Thoracic aorta (tissue), 2 donors: Measurements from ENCODE around the gene KIR3DL3. TPM values are rescaled to one million over a fixed set of nuclear protein-coding genes. Genes with fewer than 3 reads are reported as not detected.
"Not testable (repeated sequence)": the region's sequence is repeated elsewhere in the genome, so short reads cannot be mapped to it uniquely, and the experiment has no call there.

ENCODE experiments used
- ATAC-seq: fragments of 150-250 bp; one replicate; pipeline ENCODE4 v1.8.0; 2017; ENCODE audit warnings: low read depth; ENCODE audit not compliant: insufficient number of reproducible peaks, low FRiP score
- DNase-seq: peaks from one replicate; pipeline ENCODE4 v3.0.0-alpha.2; 2020; ENCODE audit warnings: low spot score
- H3K27ac ChIP-seq, 2 donors: fragments of 200-600 bp; sonication (generic); 1 replicate in 1 of 2; 2 replicates in 1 of 2; pipeline ENCODE4 v1.5.1; 2016; ENCODE audit warnings: mild to moderate bottlenecking in 2 of 2, moderate library complexity in 2 of 2
- H3K27me3 ChIP-seq: fragments of 200-600 bp; sonication (generic); replicated peaks from 2 replicates; pipeline ENCODE4 v1.6.0; 2016; ENCODE audit warnings: mild to moderate bottlenecking; ENCODE audit not compliant: insufficient read depth
- H3K36me3 ChIP-seq: fragments of 200-600 bp; sonication (generic); one replicate; pipeline ENCODE4 v1.5.1; 2016
- H3K4me1 ChIP-seq, 2 donors: fragments of 200-600 bp; sonication (generic); 1 replicate in 1 of 2; 2 replicates in 1 of 2; pipeline versions ENCODE4 v1.5.1 to v1.6.0; 2016; ENCODE audit warnings: low read depth in 2 of 2, mild to moderate bottlenecking in 1 of 2; ENCODE audit not compliant: control insufficient read depth in 1 of 2
- H3K4me3 ChIP-seq: fragments of 200-600 bp; sonication (generic); 2 replicates; pipeline ENCODE4 v1.5.1; 2016; ENCODE audit warnings: mild to moderate bottlenecking
- H3K9me3 ChIP-seq: fragments of 200-600 bp; sonication (generic); 2 replicates; pipeline ENCODE4 v1.5.1; 2016
- CTCF ChIP-seq: fragments of 200-600 bp; sonication (generic); IDR thresholded peaks from one replicate; pipeline ENCODE4 v1.5.1; 2019; ENCODE audit warnings: antibody characterized with exemption
- total RNA-seq, 2 donors: library from RNA; depleted of rRNA; stranded (reverse); fragments of >200 nt; gene quantifications; one replicate each; pipeline versions ENCODE4 v1.1.0 to v1.2.3, GENCODE V29; 2016

The KIR3DL3 gene
- total RNA-seq, 2 donors from 2014 or later, result not detected

DNA sequence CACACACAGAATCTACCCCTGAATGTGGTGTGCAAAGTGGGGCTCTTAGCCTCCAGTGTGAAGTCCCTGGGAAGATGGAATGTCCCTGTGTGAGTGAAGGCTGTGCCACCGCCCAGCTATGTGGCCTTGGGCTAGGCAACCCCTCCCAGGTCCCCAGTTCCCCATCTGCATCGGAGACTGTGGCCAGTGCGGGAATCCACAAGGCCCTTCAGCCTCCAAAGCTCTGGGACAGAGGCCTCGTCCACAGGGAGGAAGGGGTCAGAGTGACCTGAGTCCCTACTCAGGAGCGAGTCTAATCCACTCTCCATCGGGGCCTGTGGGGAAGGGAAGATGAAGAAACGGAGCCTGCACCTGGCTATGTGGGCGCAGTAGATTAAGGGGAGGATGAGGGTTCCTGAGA is 19.3 kb upstream of the KIR3DL3 start:
- ATAC-seq, result no peak
- Histone ChIP-seq H3K27ac (no peak overlapping the region), H3K36me3 (no peaks in the 10 kb centered on the region), H3K9me3 (no peaks in the 10 kb centered on the region), H3K4me1 (no peaks in the 10 kb centered on the region), H3K4me3 (no peak overlapping the region), H3K27me3 (no peaks in the 10 kb centered on the region)
- no peak for TF ChIP-seq CTCF
- no peak for DNase-seq

DNA sequence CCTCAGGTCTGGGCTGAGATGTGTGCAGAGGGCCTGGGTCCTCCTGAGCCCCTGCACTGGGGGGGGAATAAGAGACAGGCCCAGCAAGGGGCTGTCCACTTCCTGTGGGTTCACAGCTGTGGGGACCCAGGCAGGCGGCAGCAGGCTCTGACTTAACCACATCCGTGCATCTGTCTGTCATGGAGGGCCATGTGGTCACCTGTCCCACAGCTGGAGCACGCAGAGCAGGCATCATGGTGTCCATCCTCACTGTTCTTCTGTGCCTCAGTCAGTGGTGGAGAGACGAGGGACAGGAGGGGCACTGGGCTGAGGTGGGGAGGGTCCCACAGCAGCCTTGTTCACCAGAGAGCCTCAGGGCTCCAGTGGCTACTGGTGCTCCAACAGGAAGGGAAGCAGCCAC is 16.3 kb upstream of the KIR3DL3 start:
- Histone ChIP-seq H3K4me1 (no peaks in the 10 kb centered on the region), H3K9me3 (no peaks in the 10 kb centered on the region), H3K27me3 (no peaks in the 10 kb centered on the region), H3K4me3 (no peak overlapping the region), H3K27ac (no peak overlapping the region), H3K36me3 (no peaks in the 10 kb centered on the region)
- TF ChIP-seq CTCF, result no peak
- no peak for ATAC-seq
- no peak for DNase-seq

DNA sequence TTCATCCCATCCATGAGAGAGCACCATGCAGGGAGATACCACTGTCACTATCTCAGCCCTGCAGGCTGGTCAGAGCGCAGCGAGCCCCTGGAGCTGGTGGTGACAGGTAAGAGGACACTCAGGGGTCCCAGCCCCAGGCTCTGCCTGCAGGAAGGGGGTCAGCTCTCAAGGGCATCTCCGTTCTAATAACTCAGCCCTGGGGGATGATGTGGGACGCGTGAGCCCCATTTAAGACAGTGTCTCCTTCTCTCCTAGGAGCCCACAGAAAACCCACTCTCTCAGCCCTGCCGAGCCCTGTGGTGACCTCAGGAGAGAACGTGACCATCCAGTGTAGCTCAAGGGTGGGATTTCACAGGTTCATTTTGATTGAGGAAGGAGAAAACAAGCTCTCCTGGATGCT is 15.5 kb upstream of the KIR3DL3 start:
- DNase-seq, result no peak
- no peak overlapping the region for H3K4me3 ChIP-seq
- TF ChIP-seq CTCF, result no peak
- H3K36me3 ChIP-seq, result no peaks in the 10 kb centered on the region
- no peaks in the 10 kb centered on the region for H3K27me3 ChIP-seq
- no peak overlapping the region for H3K27ac ChIP-seq
- no peaks in the 10 kb centered on the region for H3K9me3 ChIP-seq
- no peaks in the 10 kb centered on the region for H3K4me1 ChIP-seq
- no peak for ATAC-seq

- DNase-seq, result no peak
- no peaks in the 10 kb centered on the region for H3K4me1 ChIP-seq
- H3K27me3 ChIP-seq, result no peaks in the 10 kb centered on the region
- no peaks in the 10 kb centered on the region for H3K9me3 ChIP-seq
- no peaks in the 10 kb centered on the region for H3K36me3 ChIP-seq
- no peak for TF ChIP-seq CTCF
- no peak overlapping the region for H3K4me3 ChIP-seq
- no peak overlapping the region for H3K27ac ChIP-seq
- ATAC-seq, result no peak
Measured at GRCh38 chr19:54709212-54709948, 14.9 kb upstream of the KIR3DL3 start.

GRCh38 chr19:54709956-54710355 is 14.3 kb upstream of the KIR3DL3 start:
- not testable (repeated sequence) for H3K4me1 ChIP-seq, H3K36me3 ChIP-seq, H3K27ac ChIP-seq, H3K9me3 ChIP-seq, H3K4me3 ChIP-seq, ATAC-seq, H3K27me3 ChIP-seq, DNase-seq

GRCh38 chr19:54724644-54725043 is 402 bp downstream of the KIR3DL3 start:
- TF ChIP-seq CTCF, result no peak
- Histone ChIP-seq H3K27ac (no peak overlapping the region), H3K4me1 (no peaks in the 10 kb centered on the region), H3K27me3 (no peaks in the 10 kb centered on the region), H3K36me3 (no peaks in the 10 kb centered on the region), H3K4me3 (no peak overlapping the region), H3K9me3 (peaks cover 16% of the 10 kb centered on the region)
- ATAC-seq, result no peak
- no peak for DNase-seq
